NCI-H526 (cell line): ENCODE data around the gene CCDC28B.

Experiments
- DNase-seq, 2 experiments: peaks; one replicate each; lab custom pipeline; 2025; lab: John Stamatoyannopoulos, UW

Gene CCDC28B

DNA sequence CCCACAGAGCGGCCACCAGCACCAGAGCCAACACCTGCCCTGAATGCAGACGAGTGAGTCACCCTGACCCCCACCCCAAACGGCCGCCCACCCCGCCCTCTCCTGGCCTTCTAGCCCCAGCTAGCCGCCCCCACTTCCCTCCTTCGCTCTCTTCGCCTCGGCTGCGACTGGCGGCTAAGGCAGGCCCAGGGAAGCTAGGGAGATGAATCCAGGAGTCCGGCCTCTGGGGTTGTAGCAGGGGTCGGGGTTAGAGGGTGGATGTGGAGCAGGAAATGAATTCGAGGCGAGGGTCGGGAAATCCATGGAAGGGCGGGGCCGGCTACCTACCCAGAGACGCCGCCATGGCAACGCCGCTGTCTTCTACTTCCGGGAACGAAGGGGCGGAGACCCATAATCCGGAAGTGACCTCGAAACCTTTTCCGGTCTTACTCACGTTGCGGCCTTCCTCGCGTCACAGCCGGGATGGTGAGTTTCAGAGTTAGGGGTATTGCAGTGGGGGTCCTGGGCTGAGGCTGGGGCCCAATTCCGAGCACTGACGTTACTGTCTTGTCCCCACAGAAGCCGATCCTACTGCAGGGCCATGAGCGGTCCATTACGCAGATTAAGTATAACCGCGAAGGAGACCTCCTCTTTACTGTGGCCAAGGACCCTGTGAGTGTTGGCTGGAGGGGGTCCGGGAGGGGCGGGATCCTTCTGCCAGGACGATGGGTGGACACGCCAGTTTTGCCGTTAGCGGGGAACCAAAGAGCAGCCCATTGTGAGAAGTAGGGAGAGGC lies 21.8 kb downstream of the CCDC28B start, which contains the start of the genes EIF3I and TMEM234:
Gene EIF3I, plus strand, starts transcription at position 428 of the 776 bp plus-strand sequence. Its CDS starts 35 bp downstream, at position 463.
Gene TMEM234, minus strand, starts transcription at position 374 of the 776 bp plus-strand sequence. Its CDS starts 31 bp downstream, at position 343.
- DNase-seq = peak; percentile 84 to 95

DNA sequence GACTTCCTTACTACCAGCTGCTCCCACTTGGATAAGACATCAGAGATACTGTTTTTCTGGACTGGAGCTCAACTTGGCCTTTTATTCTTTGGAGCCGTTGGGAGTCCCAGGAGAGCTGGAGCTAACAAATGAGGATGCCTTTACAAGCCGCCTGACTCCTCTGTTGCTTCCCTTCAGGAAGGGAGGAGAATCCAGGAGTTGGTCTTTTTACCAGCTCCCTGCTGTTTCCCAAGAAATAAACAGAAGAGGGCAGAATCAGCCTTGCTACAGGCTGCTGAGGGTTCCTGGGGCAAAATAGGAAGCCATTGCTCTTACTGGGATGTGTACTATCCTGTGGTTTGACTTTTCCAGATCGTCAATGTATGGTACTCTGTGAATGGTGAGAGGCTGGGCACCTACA lies 23.3 kb downstream of the CCDC28B start:
- no peak for DNase-seq

DNA sequence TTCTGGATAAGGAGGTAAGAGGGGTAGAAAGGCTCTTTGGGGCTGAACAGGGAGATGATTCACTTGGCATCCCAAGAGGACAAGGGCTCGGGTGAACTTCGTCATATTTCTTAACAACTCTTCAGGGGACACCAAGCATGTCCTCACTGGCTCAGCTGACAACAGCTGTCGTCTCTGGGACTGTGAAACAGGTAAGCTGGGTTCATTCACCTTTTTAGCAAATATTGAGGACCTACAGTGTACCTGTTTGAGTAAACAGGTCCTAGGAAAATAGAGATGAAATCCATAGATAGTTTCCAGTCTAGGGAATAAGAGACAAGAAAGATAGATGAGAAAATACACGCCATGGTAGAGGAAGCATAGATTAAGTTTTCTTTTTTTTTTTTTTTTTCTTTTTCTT lies 23.9 kb downstream of the CCDC28B start:
- no peak for DNase-seq

DNA sequence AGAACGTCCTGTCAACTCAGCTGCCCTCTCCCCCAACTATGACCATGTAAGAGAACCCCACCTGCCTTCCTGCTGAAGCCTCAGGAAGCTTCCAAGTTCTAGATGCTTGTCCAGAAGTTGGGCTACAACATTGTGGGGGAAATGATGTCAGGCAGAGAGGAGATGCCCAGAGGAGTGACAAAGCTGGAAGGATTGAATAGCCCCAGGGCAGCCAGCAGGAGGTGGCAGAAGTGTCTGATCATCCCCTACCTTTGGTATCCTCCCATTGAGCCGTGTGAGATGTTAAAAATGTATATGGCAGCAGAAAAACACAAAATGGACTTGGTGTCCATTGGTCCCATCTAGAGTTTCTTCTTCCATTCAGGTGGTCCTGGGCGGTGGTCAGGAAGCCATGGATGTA lies 28.4 kb downstream of the CCDC28B start:
- DNase-seq = no peak

DNA sequence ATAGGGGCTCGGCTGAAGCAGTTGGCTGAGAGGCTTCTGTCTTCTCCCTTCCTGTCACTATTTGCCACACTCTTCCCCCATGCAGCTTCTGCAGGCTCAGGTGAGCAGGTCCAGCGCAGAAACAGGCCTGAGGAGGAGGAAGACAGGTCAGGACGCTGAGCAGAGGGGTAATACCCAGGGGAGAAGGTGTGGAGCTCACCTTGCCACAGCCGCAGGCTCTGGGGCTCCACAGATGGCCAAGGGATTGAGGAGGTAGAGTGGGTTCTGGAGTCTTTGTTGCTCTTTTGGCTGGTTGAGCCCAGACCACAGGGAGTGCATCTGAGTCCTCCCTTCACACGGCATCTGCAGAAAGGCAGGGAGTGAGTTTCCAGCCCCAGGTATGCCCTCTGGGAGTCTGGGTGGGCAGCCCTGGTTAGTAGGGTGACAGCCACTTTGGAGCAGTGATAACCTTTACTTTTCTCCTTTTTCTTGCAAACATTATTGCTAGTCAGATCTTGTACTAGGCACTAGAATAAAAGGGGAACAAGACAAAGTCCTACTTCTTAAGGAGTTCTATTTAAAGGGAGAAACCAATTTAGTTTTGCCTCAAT lies 31.5 kb downstream of the CCDC28B start:
- no peak for DNase-seq

DNA sequence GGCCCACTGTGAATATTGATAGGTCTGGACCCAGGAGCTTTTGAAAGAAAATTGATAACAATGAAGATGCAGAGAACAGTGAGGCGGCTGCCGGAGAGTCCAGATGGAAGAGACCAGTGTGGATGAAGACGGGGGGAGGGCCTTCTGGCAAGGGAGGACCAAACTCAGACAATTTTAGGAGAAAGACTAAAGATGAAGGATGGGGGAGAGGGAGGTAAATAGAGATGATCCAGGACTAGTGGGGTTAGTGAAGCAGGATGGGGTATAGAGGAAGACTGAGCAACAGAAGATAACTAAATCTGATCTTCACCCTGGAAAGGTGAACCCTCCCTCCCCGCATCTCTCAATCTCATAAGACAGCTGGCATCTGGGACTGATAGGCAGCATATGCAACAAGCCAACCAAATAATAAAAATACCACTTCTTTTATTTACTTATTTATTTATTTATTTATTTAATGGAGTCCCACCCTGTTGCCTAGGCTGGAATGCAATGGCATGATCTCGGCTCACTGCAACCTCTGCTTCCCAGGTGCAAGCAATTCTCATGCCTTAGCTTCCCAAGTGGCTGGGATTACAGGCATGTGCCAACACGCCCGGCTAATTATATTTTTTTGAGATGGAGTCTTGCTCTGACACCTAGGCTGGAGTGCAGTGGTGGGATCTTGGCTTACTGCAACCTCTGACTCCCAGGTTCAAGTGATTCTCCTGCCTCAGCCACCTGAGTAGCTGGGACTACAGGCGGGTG lies 32.3 kb downstream of the CCDC28B start:
- DNase-seq = peak in 1 of 2 experiments; percentile 15

DNA sequence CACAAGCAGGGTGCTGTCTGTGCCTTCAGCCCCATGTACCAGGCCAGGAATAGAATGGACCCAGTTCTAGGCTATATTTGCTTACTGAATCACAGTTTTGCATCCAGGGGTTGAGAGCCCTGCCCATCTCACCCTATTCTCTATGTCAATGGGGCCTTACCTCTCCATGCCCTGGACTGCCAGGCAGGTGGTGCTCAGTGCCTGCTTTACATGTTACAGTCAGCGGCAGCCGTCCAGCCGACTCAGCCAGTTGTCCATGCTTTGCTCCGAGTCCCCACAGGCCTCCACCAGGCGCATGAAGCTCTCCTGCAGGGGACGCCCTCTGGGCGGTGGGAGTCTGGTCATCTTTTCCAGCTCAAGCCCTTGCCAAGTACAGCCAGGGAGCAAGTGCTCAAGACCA lies 34.4 kb downstream of the CCDC28B start:
- DNase-seq = peak; percentile 60 to 80

DNA sequence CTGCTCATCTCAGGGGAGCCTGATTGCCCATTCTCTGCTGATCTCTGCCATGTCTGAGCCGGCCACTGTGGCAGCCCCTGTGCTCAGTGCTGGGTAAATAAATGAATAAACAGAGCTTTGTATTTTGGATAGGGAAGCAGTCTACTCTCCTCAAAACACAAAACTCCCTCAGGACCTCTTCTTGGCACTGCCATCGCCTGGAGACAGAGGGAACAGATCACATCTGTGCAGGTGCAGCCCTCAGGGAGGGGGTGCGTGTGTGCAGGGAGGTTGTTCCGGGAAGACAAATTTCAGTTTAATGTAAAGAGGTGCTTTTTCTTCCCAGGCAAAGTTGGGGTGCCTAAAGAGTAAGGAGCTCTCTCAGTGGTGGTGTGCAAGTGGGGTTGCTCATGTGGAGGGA lies 38.9 kb downstream of the CCDC28B start:
- DNase-seq = peak in 1 of 2 experiments; percentile 65

DNA sequence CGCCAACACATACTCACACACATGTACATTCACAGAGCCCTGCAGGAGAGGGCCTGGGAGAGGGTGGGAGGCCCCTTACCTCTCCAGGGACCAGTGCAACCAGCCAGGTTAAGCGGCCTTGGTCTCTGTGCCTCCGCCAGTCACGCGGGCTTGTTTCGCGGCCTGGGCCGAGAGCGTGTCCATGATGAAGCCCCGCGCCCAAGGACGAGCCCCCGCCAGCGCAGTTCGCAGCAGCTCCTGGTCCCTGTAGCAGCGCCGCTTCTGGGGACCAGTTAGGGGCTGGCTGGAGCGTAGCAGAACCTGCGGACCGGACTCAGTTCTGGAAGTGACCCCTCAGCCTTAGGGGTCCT lies 39.4 kb downstream of the CCDC28B start:
- peak; percentile 53 to 76 for DNase-seq

DNA sequence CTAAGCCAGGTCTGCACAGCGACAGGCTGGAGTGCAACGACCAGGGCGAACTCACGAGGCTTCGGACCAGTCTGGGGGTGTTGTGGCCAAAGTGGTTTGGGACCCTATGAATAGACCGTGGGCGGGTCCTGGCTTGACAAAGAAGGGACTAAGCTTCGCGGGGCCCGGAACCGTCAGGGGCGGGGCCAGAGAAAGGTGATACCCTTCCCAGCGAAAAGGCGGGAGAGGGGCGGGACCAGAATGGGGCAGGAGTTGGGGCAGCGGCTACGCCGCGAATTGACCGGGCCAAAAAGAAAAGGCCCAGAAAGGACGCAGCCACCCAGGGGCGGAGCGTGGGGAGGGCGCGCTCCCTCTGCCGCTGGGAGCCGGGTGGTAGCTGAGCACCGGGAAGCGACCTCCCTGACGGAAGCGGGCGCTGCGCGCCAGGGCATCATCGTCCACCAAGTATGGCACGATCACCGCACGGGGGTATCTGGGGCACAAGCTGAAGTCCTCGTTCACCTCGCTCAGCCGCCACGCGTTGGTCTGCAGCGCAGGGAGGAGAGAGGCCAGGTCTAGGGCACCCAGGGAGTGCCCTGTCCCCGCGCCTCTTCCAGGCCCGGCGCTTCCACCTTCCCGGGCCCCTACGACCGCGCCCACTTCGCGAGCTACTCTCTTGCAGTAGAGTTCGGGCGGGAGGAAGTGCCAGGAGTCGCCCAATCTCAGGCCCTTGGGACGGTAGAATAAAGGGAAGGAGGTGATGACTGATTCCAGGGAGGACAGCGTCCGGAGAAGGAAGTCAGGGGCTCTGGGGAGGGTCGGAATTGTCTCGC lies 40.0 kb downstream of the CCDC28B start:
- peak; percentile 65 to 88 for DNase-seq

DNA sequence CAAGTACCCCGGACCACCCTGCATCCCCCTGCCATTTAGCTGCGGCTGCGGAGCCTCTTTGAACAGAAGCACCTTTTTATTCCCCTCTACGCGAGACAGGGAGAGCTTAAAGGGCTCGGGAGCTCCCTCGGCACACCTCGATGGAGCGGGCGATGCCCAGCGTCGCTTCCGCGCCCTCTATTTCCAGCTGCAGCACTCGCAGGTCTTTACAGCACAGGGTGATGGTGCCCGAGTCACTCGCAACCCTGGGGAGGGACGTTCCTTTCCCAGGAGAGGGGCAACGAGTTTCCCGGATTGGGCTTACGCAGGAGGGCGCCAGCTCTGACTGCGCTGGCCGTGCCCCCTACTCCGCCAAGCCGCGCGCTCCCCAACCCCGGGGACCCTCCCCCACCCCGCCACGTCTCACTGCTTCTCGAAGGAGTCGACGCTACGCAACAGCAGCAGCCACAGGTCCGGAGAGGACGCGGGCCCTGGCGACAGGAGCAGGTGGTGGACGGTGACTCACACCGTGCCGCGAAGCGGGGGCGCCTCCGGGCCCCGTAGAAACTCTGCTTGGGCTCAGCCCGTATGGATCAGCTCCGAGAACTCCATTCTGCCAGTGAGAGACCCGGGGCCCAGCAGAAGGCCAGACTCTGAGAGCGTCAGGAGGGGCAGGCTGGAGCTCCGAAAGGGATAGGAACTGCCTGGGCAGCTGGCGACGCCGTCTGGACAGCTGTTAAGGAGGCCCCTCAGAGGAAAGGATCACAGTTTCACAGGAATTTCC lies 40.8 kb downstream of the CCDC28B start:
- peak in 1 of 2 experiments; percentile 81 for DNase-seq

DNA sequence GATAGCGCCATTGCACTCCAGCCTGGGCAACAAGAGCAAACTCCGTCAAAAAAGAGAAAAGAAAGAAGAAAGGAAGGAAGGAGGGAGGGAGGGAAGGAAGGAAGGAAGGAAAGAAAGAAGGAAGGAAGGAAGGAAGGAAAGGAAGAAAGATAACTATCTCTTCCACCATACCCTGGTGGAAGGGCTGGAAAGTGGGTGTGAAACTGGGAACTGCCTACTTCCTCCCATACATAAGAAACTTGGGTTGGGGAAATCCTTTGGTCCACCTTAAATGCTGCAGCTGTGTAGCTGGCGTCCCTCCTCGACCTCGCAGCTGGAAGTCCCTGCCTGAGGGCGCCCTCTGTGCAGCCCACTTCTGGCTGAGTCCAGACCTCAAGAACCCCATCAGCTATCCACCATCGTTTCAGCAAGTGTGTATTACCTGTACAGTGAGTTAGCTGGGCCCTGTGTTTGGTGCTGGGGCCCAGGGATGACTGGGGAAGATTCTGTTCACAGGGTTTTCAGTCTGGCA lies 42.0 kb downstream of the CCDC28B start:
- DNase-seq = no peak

DNA sequence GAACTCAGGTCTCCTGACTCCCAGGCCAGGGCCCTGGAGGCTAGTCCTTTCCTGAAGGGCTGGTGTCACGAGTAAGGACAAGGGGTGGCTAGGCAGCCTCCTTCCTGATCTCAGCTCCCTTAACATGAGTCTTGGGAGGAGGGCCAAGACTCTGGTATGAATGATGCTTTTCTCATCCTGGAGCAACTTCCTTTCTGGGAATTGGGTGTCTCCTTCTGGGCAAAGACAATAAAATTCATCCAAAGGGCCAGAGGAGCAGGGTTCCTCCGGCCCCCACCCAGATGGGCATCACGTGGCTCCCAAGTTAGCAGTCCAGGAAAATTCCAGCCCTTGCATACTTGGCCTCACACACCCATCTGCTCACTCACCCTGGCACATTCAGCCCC lies 46.5 kb downstream of the CCDC28B start, which contains the start of gene FAM167B:
Gene FAM167B, plus strand, starts transcription at position 335 of the 386 bp plus-strand sequence. CDS start 200 bp downstream, outside the sequence.
- no peak for DNase-seq

DNA sequence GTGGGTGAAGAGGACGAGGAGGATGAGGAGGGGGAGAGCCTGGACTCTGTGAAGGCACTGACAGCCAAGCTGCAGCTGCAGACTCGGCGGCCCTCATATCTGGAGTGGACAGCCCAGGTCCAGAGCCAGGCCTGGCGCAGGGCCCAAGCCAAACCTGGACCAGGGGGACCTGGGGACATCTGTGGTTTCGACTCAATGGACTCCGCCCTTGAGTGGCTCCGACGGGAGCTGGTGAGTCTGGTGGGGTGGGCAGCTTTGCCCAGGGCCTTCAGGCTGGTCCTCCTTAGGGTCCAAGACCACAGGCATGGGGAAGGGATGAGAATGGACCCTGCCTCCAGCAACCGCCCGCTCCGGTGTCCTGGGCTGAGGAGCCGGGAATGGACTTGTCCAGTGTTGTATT lies 47.1 kb downstream of the CCDC28B start:
- no peak for DNase-seq

DNA sequence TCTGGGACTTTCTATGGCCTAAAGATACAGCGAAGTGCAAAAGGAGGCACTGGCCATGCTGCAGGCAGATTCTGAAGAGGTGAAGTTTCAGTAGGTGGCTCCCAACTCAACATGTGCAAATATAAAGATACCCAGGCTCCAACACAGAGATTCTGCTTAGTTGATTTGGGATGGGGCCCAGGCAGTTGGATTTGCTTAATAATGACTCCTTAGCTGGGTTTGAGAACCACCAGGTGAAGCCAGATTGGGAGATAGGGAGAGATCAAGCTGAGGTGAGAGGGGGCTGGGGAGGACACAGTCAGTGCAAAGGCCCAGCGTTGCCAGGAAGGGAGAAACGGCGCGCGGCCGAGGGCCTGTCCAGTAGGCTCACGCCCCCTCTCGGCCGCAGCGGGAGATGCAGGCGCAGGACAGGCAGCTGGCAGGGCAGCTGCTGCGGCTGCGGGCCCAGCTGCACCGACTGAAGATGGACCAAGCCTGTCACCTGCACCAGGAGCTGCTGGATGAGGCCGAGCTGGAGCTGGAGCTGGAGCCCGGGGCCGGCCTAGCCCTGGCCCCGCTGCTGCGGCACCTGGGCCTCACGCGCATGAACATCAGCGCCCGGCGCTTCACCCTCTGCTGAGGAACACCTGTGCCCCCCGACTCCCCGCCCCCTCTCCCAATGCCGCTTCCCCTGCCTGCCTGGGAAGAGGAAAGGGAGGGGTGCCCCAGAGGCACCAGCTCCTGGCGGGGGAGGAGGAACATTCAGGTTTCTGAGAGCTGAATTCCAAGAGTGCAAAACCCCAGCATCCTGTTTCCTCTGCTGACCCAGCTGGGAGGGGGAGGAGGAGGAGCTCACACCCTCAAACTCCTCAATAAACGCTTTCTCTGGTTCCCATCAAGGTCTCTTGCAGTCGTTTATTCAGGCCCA lies 47.8 kb downstream of the CCDC28B start:
- peak; percentile 68 to 91 for DNase-seq

DNA sequence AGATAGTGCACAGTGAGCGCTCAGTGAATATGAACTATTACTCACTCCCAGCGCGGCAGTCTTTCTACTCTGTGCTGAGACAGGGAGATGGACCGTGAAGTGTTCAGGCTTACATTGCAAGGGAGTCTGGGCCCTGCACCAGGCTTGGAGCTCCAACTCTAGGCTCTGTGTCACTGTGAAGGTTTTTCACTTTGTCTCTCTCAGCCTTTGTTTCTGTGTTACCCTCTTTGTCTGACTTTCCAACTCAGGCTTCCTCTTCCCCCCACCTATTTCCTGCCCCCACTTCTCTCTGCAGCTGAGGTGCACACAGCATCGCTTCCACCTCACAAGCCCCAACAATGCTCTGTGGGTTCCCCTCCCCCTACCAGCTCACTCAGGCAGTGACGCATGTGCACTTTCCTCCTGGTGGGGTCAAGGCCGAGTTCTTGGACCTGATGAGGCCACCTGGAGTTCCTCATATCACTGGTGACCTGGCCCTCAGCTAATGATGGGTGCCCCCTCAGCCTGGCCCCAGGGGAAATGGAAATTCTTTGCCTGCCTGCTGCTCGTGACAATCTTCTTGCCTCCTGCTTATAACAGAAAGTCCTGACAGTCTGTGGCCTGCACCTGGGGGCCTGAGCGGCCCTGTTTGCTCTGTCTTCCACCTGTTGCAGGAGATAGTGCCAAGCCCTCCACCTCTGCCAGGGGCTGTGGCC lies 49.6 kb downstream of the CCDC28B start:
- no peak for DNase-seq

DNA sequence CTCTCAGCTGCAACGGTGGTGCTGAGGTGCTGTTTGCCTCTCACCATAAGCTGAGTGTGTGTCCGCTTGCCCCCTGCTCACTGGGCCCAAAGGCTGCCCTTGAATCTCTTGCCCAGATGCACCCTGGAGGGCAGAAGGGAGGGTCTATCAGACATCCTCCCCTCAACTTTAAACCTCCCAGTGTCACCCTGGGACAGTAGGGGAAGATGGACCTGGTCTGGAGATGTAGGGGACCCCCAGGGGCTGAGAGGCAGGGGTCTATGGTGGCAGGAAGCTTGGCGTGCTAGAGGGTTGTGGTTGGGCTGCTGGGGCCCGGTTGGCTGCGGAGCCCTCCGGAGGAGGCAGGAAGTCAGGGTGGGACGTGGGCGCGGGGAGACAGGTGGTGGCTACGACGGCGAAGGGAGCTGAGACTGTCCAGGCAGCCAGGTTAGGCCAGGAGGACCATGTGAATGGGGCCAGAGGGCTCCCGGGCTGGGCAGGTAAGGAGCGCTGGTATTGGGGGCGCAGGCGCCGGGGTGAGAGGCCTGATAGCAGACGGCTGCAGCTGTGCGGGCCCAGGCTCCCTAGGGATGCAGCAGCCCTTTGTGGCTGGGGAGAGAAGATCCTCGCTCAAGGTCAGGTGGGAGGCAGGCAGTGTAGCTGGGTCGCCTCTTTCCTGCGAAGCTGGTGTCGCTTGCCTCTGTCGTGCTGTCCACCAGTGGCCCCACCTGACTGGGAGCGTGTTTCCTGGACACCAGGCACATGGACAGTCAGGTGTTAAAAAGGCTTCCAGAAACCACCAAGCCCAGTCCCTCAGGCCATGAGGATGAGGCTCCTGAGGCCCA lies 50.7 kb downstream of the CCDC28B start, which contains the start of gene LCK:
Gene LCK, plus strand, starts transcription at position 373 of the 824 bp plus-strand sequence. CDS start 23,065 bp downstream, outside the sequence.
- DNase-seq = no peak
